ENCODE data around the gene WASF1.

DNA sequence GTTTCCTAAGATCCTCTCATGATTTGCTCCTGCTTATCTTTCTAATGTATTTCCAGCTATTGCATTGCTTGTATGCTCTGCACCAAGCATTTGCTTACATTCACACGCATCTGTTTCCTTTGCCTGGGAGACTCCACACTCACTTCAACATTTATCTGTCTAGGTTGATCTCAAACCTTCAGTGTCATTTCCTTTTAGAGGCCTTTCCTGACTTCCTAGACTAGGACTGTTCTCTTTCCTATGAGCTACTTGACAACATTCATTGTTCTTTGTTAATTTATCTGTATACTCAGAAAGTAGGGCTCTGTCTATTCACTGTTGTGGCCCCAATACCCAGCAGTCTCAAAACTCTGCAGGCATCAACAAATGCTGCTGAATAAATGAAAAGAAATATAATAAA lies 84.4 kb downstream of the WASF1 start:
- TF ChIP-seq, protein P1, sequence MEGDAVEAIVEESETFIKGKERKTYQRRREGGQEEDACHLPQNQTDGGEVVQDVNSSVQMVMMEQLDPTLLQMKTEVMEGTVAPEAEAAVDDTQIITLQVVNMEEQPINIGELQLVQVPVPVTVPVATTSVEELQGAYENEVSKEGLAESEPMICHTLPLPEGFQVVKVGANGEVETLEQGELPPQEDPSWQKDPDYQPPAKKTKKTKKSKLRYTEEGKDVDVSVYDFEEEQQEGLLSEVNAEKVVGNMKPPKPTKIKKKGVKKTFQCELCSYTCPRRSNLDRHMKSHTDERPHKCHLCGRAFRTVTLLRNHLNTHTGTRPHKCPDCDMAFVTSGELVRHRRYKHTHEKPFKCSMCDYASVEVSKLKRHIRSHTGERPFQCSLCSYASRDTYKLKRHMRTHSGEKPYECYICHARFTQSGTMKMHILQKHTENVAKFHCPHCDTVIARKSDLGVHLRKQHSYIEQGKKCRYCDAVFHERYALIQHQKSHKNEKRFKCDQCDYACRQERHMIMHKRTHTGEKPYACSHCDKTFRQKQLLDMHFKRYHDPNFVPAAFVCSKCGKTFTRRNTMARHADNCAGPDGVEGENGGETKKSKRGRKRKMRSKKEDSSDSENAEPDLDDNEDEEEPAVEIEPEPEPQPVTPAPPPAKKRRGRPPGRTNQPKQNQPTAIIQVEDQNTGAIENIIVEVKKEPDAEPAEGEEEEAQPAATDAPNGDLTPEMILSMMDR (IDR thresholded peaks at IDR 0.05), result no peak
- no peak for TF ChIP-seq POLR2A (IDR thresholded peaks at IDR 0.05)

Measured in tibial nerve (tissue), 3 donors.